Activated naive CD8-positive, alpha-beta T cell (primary cell): ENCODE results near the gene NAPB.

Experiments
- H3K27ac Mint-ChIP-seq: one replicate; pipeline ENCODE4 v1.8.0; 2021; ENCODE audit warnings: mixed read lengths
- H3K27me3 Mint-ChIP-seq: one replicate; pipeline ENCODE4 v1.8.0; 2021; ENCODE audit warnings: mixed read lengths
- H3K36me3 Mint-ChIP-seq: one replicate; pipeline ENCODE4 v1.8.0; 2021; ENCODE audit warnings: mixed read lengths
- H3K4me1 Mint-ChIP-seq: one replicate; pipeline ENCODE4 v1.8.0; 2021; ENCODE audit warnings: low read depth, mixed read lengths
- H3K4me3 Mint-ChIP-seq: one replicate; pipeline ENCODE4 v1.8.0; 2021; ENCODE audit warnings: mild to moderate bottlenecking, mixed read lengths
- H3K9me3 Mint-ChIP-seq: one replicate; pipeline ENCODE4 v1.8.0; 2021; ENCODE audit warnings: low read depth, mixed read lengths

Gene NAPB

GRCh38 chr20:23419995-23420901 is 1.0 kb downstream of the NAPB start:
- peaks cover 39% of the 10 kb centered on the region for H3K4me1 Mint-ChIP-seq

GRCh38 chr20:23419657-23419994 is 1.7 kb downstream of the NAPB start:
- H3K36me3 Mint-ChIP-seq = no peaks in the 10 kb centered on the region
- peak overlapping the region; percentile 97 for H3K27ac Mint-ChIP-seq
- peaks cover under 1% of the 10 kb centered on the region for H3K27me3 Mint-ChIP-seq
- no peaks in the 10 kb centered on the region for H3K9me3 Mint-ChIP-seq
- peaks cover 41% of the 10 kb centered on the region for H3K4me1 Mint-ChIP-seq
- H3K4me3 Mint-ChIP-seq = peak overlapping the region; percentile 98

More at GRCh38 chr20:23419995-23420901, 1.0 kb downstream of the NAPB start:
- H3K27me3 Mint-ChIP-seq = peaks cover 4% of the 10 kb centered on the region
- no peaks in the 10 kb centered on the region for H3K36me3 Mint-ChIP-seq
- peak overlapping the region; percentile 98 for H3K4me3 Mint-ChIP-seq
- no peaks in the 10 kb centered on the region for H3K9me3 Mint-ChIP-seq
- H3K27ac Mint-ChIP-seq = peak overlapping the region; percentile 97

GRCh38 chr20:23417861-23418260 is 3.4 kb downstream of the NAPB start:
- Mint-ChIP-seq H3K9me3 (no peaks in the 10 kb centered on the region), H3K4me3 (no peak overlapping the region), H3K27me3 (no peaks in the 10 kb centered on the region), H3K4me1 (peaks cover 50% of the 10 kb centered on the region), H3K36me3 (no peaks in the 10 kb centered on the region), H3K27ac (no peak overlapping the region)

GRCh38 chr20:23415959-23416583 is 5.2 kb downstream of the NAPB start:
- H3K9me3 Mint-ChIP-seq = no peaks in the 10 kb centered on the region
- peaks cover 50% of the 10 kb centered on the region for H3K4me1 Mint-ChIP-seq
- no peaks in the 10 kb centered on the region for H3K27me3 Mint-ChIP-seq
- H3K36me3 Mint-ChIP-seq = peaks cover 2% of the 10 kb centered on the region
- H3K4me3 Mint-ChIP-seq = no peak overlapping the region
- no peak overlapping the region for H3K27ac Mint-ChIP-seq

- Mint-ChIP-seq H3K9me3 (no peaks in the 10 kb centered on the region), H3K4me3 (no peak overlapping the region), H3K4me1 (peaks cover 50% of the 10 kb centered on the region), H3K27me3 (no peaks in the 10 kb centered on the region), H3K36me3 (peaks cover 2% of the 10 kb centered on the region), H3K27ac (no peak overlapping the region)
These were observed 5.7 kb downstream of the NAPB start for GRCh38 chr20:23415555-23415954.

GRCh38 chr20:23414526-23415188 is 6.6 kb downstream of the NAPB start:
- no peaks in the 10 kb centered on the region for H3K27me3 Mint-ChIP-seq
- no peak overlapping the region for H3K27ac Mint-ChIP-seq
- peaks cover 51% of the 10 kb centered on the region for H3K4me1 Mint-ChIP-seq
- no peak overlapping the region for H3K4me3 Mint-ChIP-seq
- H3K36me3 Mint-ChIP-seq = peaks cover 2% of the 10 kb centered on the region
- H3K9me3 Mint-ChIP-seq = no peaks in the 10 kb centered on the region

- H3K9me3 Mint-ChIP-seq = no peaks in the 10 kb centered on the region
- H3K27ac Mint-ChIP-seq = no peak overlapping the region
- peaks cover 46% of the 10 kb centered on the region for H3K4me1 Mint-ChIP-seq
- no peaks in the 10 kb centered on the region for H3K27me3 Mint-ChIP-seq
- peaks cover 2% of the 10 kb centered on the region for H3K36me3 Mint-ChIP-seq
- H3K4me3 Mint-ChIP-seq = no peak overlapping the region
These were observed 7.3 kb downstream of the NAPB start for GRCh38 chr20:23413862-23414422.

GRCh38 chr20:23412026-23412425 is 9.3 kb downstream of the NAPB start:
- H3K9me3 Mint-ChIP-seq = no peaks in the 10 kb centered on the region
- no peaks in the 10 kb centered on the region for H3K27me3 Mint-ChIP-seq
- H3K4me1 Mint-ChIP-seq = peaks cover 49% of the 10 kb centered on the region
- peaks cover 2% of the 10 kb centered on the region for H3K36me3 Mint-ChIP-seq
- no peak overlapping the region for H3K4me3 Mint-ChIP-seq
- no peak overlapping the region for H3K27ac Mint-ChIP-seq

- peaks cover 2% of the 10 kb centered on the region for H3K36me3 Mint-ChIP-seq
- no peak overlapping the region for H3K27ac Mint-ChIP-seq
- no peak overlapping the region for H3K4me3 Mint-ChIP-seq
- H3K4me1 Mint-ChIP-seq = peaks cover 47% of the 10 kb centered on the region
- no peaks in the 10 kb centered on the region for H3K9me3 Mint-ChIP-seq
- no peaks in the 10 kb centered on the region for H3K27me3 Mint-ChIP-seq
These were observed 10.2 kb downstream of the NAPB start for GRCh38 chr20:23410916-23411695.

- Mint-ChIP-seq H3K4me3 (no peak overlapping the region), H3K27me3 (no peaks in the 10 kb centered on the region), H3K27ac (no peak overlapping the region), H3K36me3 (peaks cover 2% of the 10 kb centered on the region), H3K4me1 (peaks cover 45% of the 10 kb centered on the region), H3K9me3 (no peaks in the 10 kb centered on the region)
These were observed 11.5 kb downstream of the NAPB start for GRCh38 chr20:23409800-23410199.

- no peak overlapping the region for H3K4me3 Mint-ChIP-seq
- H3K27me3 Mint-ChIP-seq = no peaks in the 10 kb centered on the region
- no peaks in the 10 kb centered on the region for H3K9me3 Mint-ChIP-seq
- H3K4me1 Mint-ChIP-seq = peaks cover 44% of the 10 kb centered on the region
- no peak overlapping the region for H3K27ac Mint-ChIP-seq
- peaks cover 2% of the 10 kb centered on the region for H3K36me3 Mint-ChIP-seq
These were observed 12.3 kb downstream of the NAPB start for GRCh38 chr20:23408957-23409356.

GRCh38 chr20:23407781-23408464 is 13.4 kb downstream of the NAPB start:
- H3K4me3 Mint-ChIP-seq = no peak overlapping the region
- H3K9me3 Mint-ChIP-seq = no peaks in the 10 kb centered on the region
- peak overlapping the region; percentile 46 for H3K27ac Mint-ChIP-seq
- H3K27me3 Mint-ChIP-seq = no peaks in the 10 kb centered on the region
- peaks cover 37% of the 10 kb centered on the region for H3K4me1 Mint-ChIP-seq
- peaks cover 2% of the 10 kb centered on the region for H3K36me3 Mint-ChIP-seq

GRCh38 chr20:23406880-23407279 is 14.4 kb downstream of the NAPB start:
- Mint-ChIP-seq H3K27ac (no peak overlapping the region), H3K4me3 (no peak overlapping the region), H3K27me3 (no peaks in the 10 kb centered on the region), H3K9me3 (no peaks in the 10 kb centered on the region), H3K4me1 (peaks cover 35% of the 10 kb centered on the region), H3K36me3 (peaks cover 5% of the 10 kb centered on the region)

GRCh38 chr20:23404196-23404595 is 17.1 kb downstream of the NAPB start:
- Mint-ChIP-seq H3K9me3 (no peaks in the 10 kb centered on the region), H3K4me3 (no peak overlapping the region), H3K4me1 (peaks cover 35% of the 10 kb centered on the region), H3K27me3 (no peaks in the 10 kb centered on the region), H3K36me3 (peaks cover 3% of the 10 kb centered on the region), H3K27ac (no peak overlapping the region)
